Ovary (tissue), 9 donors: ENCODE measurements around the gene SLC38A3. TPM values are rescaled to one million over a fixed set of nuclear protein-coding genes. Genes with fewer than 3 reads are reported as not detected.

Source experiments
- DNase-seq, 5 donors: peaks; one replicate each; pipeline ENCODE4 v3.0.0-alpha.2; 2019 to 2020
- H3K27ac ChIP-seq, 2 donors: fragments of 200-600 bp; one replicate each; pipeline versions ENCODE4 v1.5.1 to v1.8.0; 2019 to 2022
- H3K27me3 ChIP-seq: fragments of 200-600 bp; one replicate; pipeline ENCODE4 v1.8.0; 2022
- H3K36me3 ChIP-seq: fragments of 200-600 bp; sonication (generic); one replicate; pipeline ENCODE4 v1.5.1; 2019
- H3K4me1 ChIP-seq: one replicate; pipeline ENCODE4 v1.8.1; 2013; ENCODE audit warnings: mild to moderate bottlenecking, moderate library complexity; ENCODE audit not compliant: insufficient read depth
- H3K4me3 ChIP-seq: fragments of 200-600 bp; sonication (generic); one replicate; pipeline ENCODE4 v1.5.1; 2017
- H3K9me3 ChIP-seq, 2 donors: fragments of 200-600 bp in 1 of 2; sonication (generic) in 1 of 2; one replicate each; pipeline versions ENCODE4 v1.5.1 to v1.8.1; 2013 to 2019; ENCODE audit warnings: mild to moderate bottlenecking in 1 of 2, moderate library complexity in 1 of 2
- CTCF ChIP-seq, 3 donors: fragments of 450-650 bp in 2 of 3; fragments of 200-600 bp in 1 of 3; IDR thresholded peaks; one replicate each; pipeline versions ENCODE4 v1.5.1 to v1.8.0; 2016 to 2022; ENCODE audit warnings: antibody characterized with exemption in 3 of 3, mild to moderate bottlenecking in 1 of 3
- EP300 ChIP-seq: sonication (generic); formaldehyde crosslinking; IDR thresholded peaks from one replicate; pipeline ENCODE4 v1.6.1; 2017; ENCODE audit warnings: antibody characterized with exemption
- POLR2A ChIP-seq: fragments of 450-650 bp; IDR thresholded peaks from one replicate; pipeline ENCODE4 v1.6.1; 2017; ENCODE audit warnings: antibody characterized with exemption, mild to moderate bottlenecking, moderate library complexity
- WGBS, 3 donors: extraction: QIAGEN DNeasy Blood & Tissue Kit in 1 of 3; methylation state at CpG; one replicate each; pipeline versions ENCODE4 v1.1.5 to v1.1.7; 2013 to 2017; 5-methylcytosine and 5-hydroxymethylcytosine counted together
- intact Hi-C, 4 donors: fragments of 100-400 bp; cut with DNase I; formaldehyde crosslinking; loops; one replicate each; pipeline versions ENCODE4 v1.11.0 to v1.15.1; 2022 to 2023
- polyA plus RNA-seq, 2 donors: library from polyadenylated mRNA; stranded (reverse); fragments of 200-250 nt in 1 of 2; fragments of 350-450 nt in 1 of 2; fragmentation: Illumina TruSeq in 1 of 2; extraction: RNeasy Lipid Tissue Mini Kit (QIAGEN cat#74804) in 1 of 2; gene quantifications; one replicate each; pipeline ENCODE4 v1.2.3, GENCODE V29; 2013 to 2014
- total RNA-seq, 7 donors: library from RNA; depleted of rRNA in 2 of 7; stranded (reverse); fragments of >200 nt in 2 of 7; fragmentation: NEBNext Ultra II Directional in 3 of 7; extraction: Animal tissue kit (Norgen Biotek cat#: 25700) in 3 of 7; gene quantifications; one replicate each; pipeline versions ENCODE4 v1.1.0 to v1.2.4, GENCODE V29; 2016 to 2023
- donor health status: DM: no; HTN: no; CAD: no; lungs with moderate emphysema.
- donor health status: DM: no; HTN: no; CAD: no.
- donor health status: Bipolar disorder and iron deficiency.
- donor health status: DM: yes; HTN: yes; CAD: no.
- donor health status: DM: no; HTN: no; CAD: no.
- donor health status: DM: yes; HTN: yes; CAD: no.

Gene SLC38A3
- total and polyA plus RNA-seq, 9 donors = 1.6 to 10.9 (median 7.7) TPM

- DNase-seq = no peak
- H3K27me3 ChIP-seq = peaks cover 10% of the 10 kb centered on the region
- no peak for TF ChIP-seq CTCF (IDR thresholded peaks at IDR 0.05)
- TF ChIP-seq POLR2A = no peak
- TF ChIP-seq EP300 = no peak
- no peak overlapping the region for H3K27ac ChIP-seq
- H3K4me1 ChIP-seq = peaks cover 3% of the 10 kb centered on the region
- intact Hi-C loops = loop anchor here (2.0 to 5.0 kb wide), 2 partner anchors 32 to 79 kb away; no protein-coding TSS in a partner anchor
- no peaks in the 10 kb centered on the region for H3K9me3 ChIP-seq
- no peak overlapping the region for H3K4me3 ChIP-seq
- H3K36me3 ChIP-seq = no peaks in the 10 kb centered on the region
- 34 to 40% (median 38%) methylated on average over 33 to 36 of the region's 36 CpGs for WGBS, 3 donors
Measured at GRCh38 chr3:50193286-50193685, 11.8 kb upstream of the SLC38A3 start.

GRCh38 chr3:50193746-50194127, 11.3 kb upstream of the SLC38A3 start:
- no peaks in the 10 kb centered on the region for H3K36me3 ChIP-seq
- no peak overlapping the region for H3K27ac ChIP-seq
- DNase-seq = no peak
- TF ChIP-seq POLR2A = no peak
- TF ChIP-seq CTCF (IDR thresholded peaks at IDR 0.05) = no peak
- no peak for TF ChIP-seq EP300
- H3K27me3 ChIP-seq = peaks cover 10% of the 10 kb centered on the region
- H3K9me3 ChIP-seq = no peaks in the 10 kb centered on the region
- H3K4me3 ChIP-seq = no peak overlapping the region
- intact Hi-C loops = loop anchor here (2.0 to 5.0 kb wide), 3 partner anchors 31 to 79 kb away; no protein-coding TSS in a partner anchor
- peaks cover 3% of the 10 kb centered on the region for H3K4me1 ChIP-seq
- 5 to 30% (median 22%) methylated on average over 30 to 34 of the region's 34 CpGs for WGBS, 3 donors

GRCh38 chr3:50194128-50194902, 10.8 kb upstream of the SLC38A3 start:
- DNase-seq = peak; percentile 70 to 86 (median 78)
- Histone ChIP-seq H3K36me3 (no peaks in the 10 kb centered on the region), H3K27ac (no peak overlapping the region), H3K27me3 (peaks cover 10% of the 10 kb centered on the region), H3K4me3 (no peak overlapping the region), H3K9me3 (no peaks in the 10 kb centered on the region), H3K4me1 (peaks cover 3% of the 10 kb centered on the region)
- intact Hi-C loops = loop anchor here (2.0 to 5.0 kb wide), 2 partner anchors 32 to 78 kb away; no protein-coding TSS in a partner anchor
- TF ChIP-seq EP300 = no peak
- TF ChIP-seq CTCF (IDR thresholded peaks at IDR 0.05) = peak; percentile 68 to 94 (median 93)
- WGBS, 3 donors = 5 to 9% (median 6%) methylated on average over 61 to 70 of the region's 70 CpGs

GRCh38 chr3:50194903-50195500, 10.1 kb upstream of the SLC38A3 start:
- WGBS, 3 donors = 48 to 57% (median 51%) methylated on average over 14 of the region's 14 CpGs
- H3K27me3 ChIP-seq = peaks cover 10% of the 10 kb centered on the region
- intact Hi-C loops = loop anchor here (2.0 to 5.0 kb wide), 3 partner anchors 32 to 1967 kb away; no protein-coding TSS in a partner anchor

More at GRCh38 chr3:50194903-50195500, 10.1 kb upstream of the SLC38A3 start:
- H3K4me3 ChIP-seq = no peak overlapping the region
- H3K36me3 ChIP-seq = no peaks in the 10 kb centered on the region
- TF ChIP-seq EP300 (no peak), CTCF (IDR thresholded peaks at IDR 0.05) (no peak), POLR2A (no peak)
- H3K9me3 ChIP-seq = no peaks in the 10 kb centered on the region
- peaks cover 3% of the 10 kb centered on the region for H3K4me1 ChIP-seq
- no peak overlapping the region for H3K27ac ChIP-seq
- no peak for DNase-seq
